Adrenal gland (tissue), 5 donors: ENCODE measurements around the gene CCNDBP1.

Experiments used
- POLR2A ChIP-seq, 2 donors: fragments of 450-650 bp; IDR thresholded peaks; one replicate each; pipeline ENCODE4 v1.6.1; 2017; ENCODE audit warnings: antibody characterized with exemption in 2 of 2, mild to moderate bottlenecking in 2 of 2, moderate library complexity in 1 of 2
- TF ChIP-seq, protein P1 (sequence below), 6 experiments: fragments of 450-650 bp in 4 of 6; fragments of 200-600 bp in 2 of 6; sonication (generic) in 1 of 6; IDR thresholded peaks; 1 replicate in 5 of 6; 2 replicates in 1 of 6; pipeline versions ENCODE4 v1.5.1 to v1.8.0; 2016 to 2021; ENCODE audit warnings: antibody characterized with exemption in 6 of 6, mild to moderate bottlenecking in 2 of 6, moderate library complexity in 1 of 6
- donor health status: DM: no; HTN: no; CAD: no.

DNA sequence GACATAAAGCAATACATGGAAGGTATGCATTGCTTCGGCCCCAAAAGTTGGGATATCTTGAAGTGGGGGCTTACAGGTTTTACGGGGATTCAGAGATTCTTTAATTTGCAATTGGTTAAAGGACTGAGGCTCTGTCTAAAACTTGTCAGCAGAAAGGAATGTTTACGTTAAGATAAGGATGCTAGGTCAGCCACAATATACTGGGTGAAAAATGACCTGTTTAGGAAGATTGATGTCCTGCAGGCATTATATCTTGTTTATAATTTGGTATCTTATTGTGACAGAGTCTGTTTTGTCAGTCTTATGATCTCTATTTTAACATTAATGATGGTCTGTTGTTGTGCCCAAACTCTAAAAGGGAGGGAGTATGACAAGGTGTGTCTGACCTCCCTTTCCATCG, 15.3 kb upstream of the CCNDBP1 start:
- TF ChIP-seq, protein P1, sequence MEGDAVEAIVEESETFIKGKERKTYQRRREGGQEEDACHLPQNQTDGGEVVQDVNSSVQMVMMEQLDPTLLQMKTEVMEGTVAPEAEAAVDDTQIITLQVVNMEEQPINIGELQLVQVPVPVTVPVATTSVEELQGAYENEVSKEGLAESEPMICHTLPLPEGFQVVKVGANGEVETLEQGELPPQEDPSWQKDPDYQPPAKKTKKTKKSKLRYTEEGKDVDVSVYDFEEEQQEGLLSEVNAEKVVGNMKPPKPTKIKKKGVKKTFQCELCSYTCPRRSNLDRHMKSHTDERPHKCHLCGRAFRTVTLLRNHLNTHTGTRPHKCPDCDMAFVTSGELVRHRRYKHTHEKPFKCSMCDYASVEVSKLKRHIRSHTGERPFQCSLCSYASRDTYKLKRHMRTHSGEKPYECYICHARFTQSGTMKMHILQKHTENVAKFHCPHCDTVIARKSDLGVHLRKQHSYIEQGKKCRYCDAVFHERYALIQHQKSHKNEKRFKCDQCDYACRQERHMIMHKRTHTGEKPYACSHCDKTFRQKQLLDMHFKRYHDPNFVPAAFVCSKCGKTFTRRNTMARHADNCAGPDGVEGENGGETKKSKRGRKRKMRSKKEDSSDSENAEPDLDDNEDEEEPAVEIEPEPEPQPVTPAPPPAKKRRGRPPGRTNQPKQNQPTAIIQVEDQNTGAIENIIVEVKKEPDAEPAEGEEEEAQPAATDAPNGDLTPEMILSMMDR (IDR thresholded peaks at IDR 0.05): no peak
- no peak for TF ChIP-seq POLR2A (IDR thresholded peaks at IDR 0.05)
